WI38 (cell line): ENCODE results near the gene KRCC1.
"Not testable (repeated sequence)": the region's sequence is repeated elsewhere in the genome, so short reads cannot be mapped to it uniquely, and the experiment has no call there.

Source experiments
- H3K4me3 ChIP-seq: 2 replicates; pipeline ENCODE4 v1.5.1; 2011; ENCODE audit warnings: low read depth, mild to moderate bottlenecking, control low read depth, low read length
- CTCF ChIP-seq: IDR thresholded peaks from 2 replicates; pipeline ENCODE4 v1.5.1; 2012; ENCODE audit warnings: low read depth, mild to moderate bottlenecking, control low read depth, low read length

Gene KRCC1

DNA sequence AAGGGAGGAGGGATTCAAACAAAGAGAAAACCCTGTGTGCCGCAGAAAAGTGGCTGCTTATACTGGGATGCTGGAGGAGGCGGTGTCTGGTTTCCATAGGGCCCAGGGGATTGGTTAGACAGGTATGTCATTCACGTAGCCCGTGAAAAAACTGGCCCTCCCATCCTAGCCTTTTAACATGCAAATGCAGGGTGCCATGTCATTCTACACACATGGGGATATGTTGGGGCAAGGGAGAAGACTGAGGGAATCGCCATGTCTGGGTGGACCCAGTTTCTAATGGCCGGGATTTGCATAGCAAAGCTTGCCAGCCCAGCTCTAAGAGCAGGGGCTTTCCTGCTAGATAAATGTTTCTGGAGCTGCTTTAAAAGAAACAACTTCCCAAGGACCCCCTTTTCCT is 31.1 kb downstream of the KRCC1 start:
- no peak overlapping the region for H3K4me3 ChIP-seq
- no peak for TF ChIP-seq CTCF

GRCh38 chr2:88022669-88022921 is 33.0 kb downstream of the KRCC1 start:
- no peak overlapping the region for H3K4me3 ChIP-seq
- no peak for TF ChIP-seq CTCF

DNA sequence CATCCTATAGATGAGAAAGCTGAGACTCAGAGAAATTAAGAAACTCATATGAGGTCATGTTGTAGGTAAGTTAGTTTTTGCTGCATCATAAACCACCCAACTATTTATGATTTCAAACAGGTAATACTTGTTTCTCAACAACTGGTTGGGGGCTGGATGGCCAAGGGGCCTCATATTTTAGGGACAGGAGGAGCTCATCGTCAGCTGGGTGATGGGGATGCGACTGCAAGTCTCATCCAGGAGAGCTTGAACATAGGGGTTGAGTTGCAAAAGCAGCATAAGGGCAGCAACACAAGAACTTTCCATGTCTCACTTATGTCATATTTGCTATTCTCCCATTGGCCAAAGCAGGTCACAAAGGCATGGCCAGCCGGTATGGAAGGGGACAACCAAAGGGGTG is 35.6 kb downstream of the KRCC1 start:
- H3K4me3 ChIP-seq: no peak overlapping the region
- no peak for TF ChIP-seq CTCF

DNA sequence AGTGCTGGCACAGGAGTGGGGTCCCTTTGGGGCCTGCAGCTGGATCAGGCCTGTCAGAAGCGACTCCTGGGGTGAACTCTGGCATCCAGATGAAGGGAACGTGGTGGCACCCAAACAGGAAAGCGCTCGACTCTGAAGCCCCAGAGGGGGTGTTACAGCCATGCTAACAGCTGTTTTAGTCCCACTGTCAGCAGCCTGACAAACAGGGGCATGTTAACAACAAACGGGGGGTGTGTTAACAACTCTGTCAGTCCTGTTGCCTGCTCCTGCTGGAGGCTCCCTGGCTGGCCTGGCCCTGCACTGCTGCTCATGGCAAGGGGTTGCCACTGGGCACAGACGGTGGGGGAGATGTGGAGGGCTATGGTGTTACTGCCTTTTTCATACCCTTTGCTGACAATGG is 36.7 kb downstream of the KRCC1 start:
- H3K4me3 ChIP-seq: no peak overlapping the region
- TF ChIP-seq CTCF: no peak

DNA sequence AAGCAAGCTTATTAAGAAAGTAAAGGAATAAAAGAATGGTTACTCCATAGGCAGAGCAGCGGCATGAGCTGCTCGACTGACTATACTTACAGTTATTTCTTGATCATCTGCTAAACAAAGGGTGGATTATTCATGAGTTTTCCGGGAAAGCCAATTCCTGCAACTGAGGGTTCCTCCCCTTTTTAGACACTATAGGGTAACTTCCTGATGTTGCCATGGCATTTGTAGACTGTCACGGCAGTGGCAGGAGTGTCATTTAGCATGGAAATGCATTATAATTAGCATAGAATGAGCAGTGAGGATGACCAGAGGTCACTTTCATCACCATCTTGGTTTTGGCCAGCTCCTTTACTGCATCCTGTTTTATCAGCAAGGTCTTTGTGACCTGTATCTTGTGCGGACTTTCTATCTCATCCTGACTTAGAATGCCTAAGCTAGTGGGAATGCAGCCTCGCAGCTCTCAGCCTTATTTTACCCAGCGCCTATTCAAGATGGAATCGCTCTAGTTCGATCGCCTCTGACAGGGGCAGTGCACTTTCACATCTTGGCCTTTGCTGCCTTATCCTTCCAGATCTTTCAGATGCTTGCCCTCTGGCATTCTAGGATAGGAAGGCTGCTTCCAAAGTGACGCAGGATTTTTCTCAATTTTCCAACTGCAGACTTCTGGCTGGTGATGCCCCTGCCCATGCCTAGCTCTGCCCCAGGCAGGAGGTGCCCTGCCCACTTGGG is 37.3 kb downstream of the KRCC1 start:
- H3K4me3 ChIP-seq: not testable (repeated sequence)

DNA sequence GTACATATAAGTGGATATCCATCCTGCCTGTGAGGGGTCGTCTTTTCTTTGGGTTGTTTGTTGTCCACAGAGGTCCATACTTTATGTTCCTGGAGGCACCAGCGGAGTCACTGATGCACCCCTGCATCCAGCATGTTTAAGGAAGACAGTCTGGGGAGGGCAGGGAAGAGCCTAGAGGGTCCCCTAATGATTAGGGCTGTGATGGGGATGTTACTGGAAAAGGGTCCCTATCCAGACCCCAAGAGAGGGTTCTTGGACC is 37.9 kb downstream of the KRCC1 start:
- H3K4me3 ChIP-seq: not testable (repeated sequence)

DNA sequence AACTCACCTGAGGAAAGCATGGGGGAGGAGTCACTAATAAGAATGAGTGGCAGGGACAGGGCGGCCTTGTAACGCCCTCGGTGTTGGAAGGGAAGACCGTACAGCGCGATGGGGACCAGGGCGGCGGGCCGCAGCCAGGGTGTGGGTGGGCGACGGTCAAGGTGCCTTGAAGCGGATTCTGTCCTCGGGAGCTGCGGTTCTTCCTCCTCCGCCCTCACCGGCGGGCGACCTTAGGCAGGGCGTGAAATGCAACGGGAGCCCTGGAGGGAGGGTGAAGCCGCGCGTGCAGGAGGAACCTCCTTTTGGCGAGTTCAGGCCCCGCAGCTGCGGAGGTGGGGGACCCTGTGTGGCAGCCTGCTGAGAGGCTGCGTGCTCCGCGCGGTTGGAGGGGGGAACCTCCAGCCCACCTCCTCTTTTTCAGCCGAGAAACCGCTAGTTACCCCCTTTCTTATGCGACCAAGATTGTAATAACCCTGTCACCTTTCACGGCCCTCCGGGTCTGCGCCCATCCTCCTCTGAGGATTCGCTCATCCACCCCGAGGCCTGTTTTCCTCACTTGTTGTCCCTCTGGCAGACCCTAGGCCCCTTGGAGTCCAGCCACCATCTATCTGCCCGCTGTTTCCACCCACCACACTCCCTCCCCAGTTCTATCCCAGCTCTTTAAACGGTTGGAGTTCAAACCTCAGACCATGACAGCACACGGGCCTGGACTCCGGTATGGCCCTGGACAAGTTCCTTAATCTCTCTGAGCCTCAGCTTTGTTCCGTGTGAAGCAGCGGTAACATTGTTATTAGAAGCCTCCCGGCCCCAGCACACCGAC is 38.4 kb downstream of the KRCC1 start:
- no peak for TF ChIP-seq CTCF
- H3K4me3 ChIP-seq: peak overlapping the region; percentile 57

GRCh38 chr2:88016086-88016959 is 39.3 kb downstream of the KRCC1 start, which contains the start of gene RNU2-63P:
Gene RNU2-63P, minus strand, starts transcription at chr2:88016547.
- no peak for TF ChIP-seq CTCF

More at GRCh38 chr2:88016086-88016959, 39.3 kb downstream of the KRCC1 start, which contains the start of gene RNU2-63P:
- peak within 1 kb of the TSS; percentile 57 for H3K4me3 ChIP-seq
